ENCODE data around the gene GRIK1. TPM values are rescaled to one million over a fixed set of nuclear protein-coding genes. Genes with fewer than 3 reads are reported as not detected.

Gene GRIK1
- total RNA-seq, 1 experiment from 2014 or later, result not detected

- Histone ChIP-seq H3F3A (ENCODE audit: insufficient read depth, low read depth) (no peaks in the 10 kb centered on the region), H3K9me2 (ENCODE audit: insufficient read depth) (no peaks in the 10 kb centered on the region), H3K27ac (no peak overlapping the region), H3K4me3 (no peak overlapping the region), H3K9me3 (ENCODE audit: insufficient read depth, low read depth) (no peaks in the 10 kb centered on the region), H3K27me3 (ENCODE audit: insufficient read depth, low read depth) (no peaks in the 10 kb centered on the region), H4K20me1 (ENCODE audit: insufficient read depth) (no peaks in the 10 kb centered on the region), H3K79me2 (ENCODE audit: low read depth) (no peaks in the 10 kb centered on the region), H2AFZ (no peak overlapping the region), H3K36me3 (ENCODE audit: low read depth) (no peaks in the 10 kb centered on the region), H3K4me1 (replicated peaks; ENCODE audit: insufficient read depth) (no peaks in the 10 kb centered on the region), H3K4me2 (no peak overlapping the region)
- CTCF ChIA-PET, result no interaction called here
- DNase-seq, result no peak
- POLR2A ChIA-PET (ENCODE audit: unreplicated experiment), result no interaction called here
- intact Hi-C loops (cut with micrococcal nuclease; ENCODE audit: unreplicated experiment), result no loop called here
- TF ChIP-seq EZH2 (IDR thresholded peaks at IDR 0.05; ENCODE audit: low read depth), result no peak
- BruUV-seq (replicated peaks), result no TSS peak
These were observed 220.3 kb downstream of the GRIK1 start for GRCh38 chr21:29719521-29719920.

GRCh38 chr21:29718081-29718815, 221.5 kb downstream of the GRIK1 start:
- Histone ChIP-seq H3K4me3 (no peak overlapping the region), H3K27ac (peak overlapping the region; percentile 41), H3K9me2 (ENCODE audit: insufficient read depth) (no peaks in the 10 kb centered on the region), H3K9me3 (ENCODE audit: insufficient read depth, low read depth) (no peaks in the 10 kb centered on the region), H4K20me1 (ENCODE audit: insufficient read depth) (no peaks in the 10 kb centered on the region), H3K4me2 (no peak overlapping the region), H3K36me3 (ENCODE audit: low read depth) (no peaks in the 10 kb centered on the region), H3K79me2 (ENCODE audit: low read depth) (no peaks in the 10 kb centered on the region), H3F3A (ENCODE audit: insufficient read depth, low read depth) (no peaks in the 10 kb centered on the region), H2AFZ (no peak overlapping the region), H3K4me1 (replicated peaks; ENCODE audit: insufficient read depth) (no peaks in the 10 kb centered on the region), H3K27me3 (ENCODE audit: insufficient read depth, low read depth) (no peaks in the 10 kb centered on the region)
- intact Hi-C loops (cut with micrococcal nuclease; ENCODE audit: unreplicated experiment), result no loop called here
- peak in 1 of 2 experiments; percentile 68 for DNase-seq
- BruUV-seq (replicated peaks), result no TSS peak
- ChIA-PET CTCF (no interaction called here), POLR2A (ENCODE audit: unreplicated experiment) (no interaction called here)
- TF ChIP-seq EZH2 (IDR thresholded peaks at IDR 0.05; ENCODE audit: low read depth) (no peak), CTCF (conservative IDR thresholded peaks at IDR 0.05) (no peak)

GRCh38 chr21:29717659-29718058, 222.1 kb downstream of the GRIK1 start:
- Histone ChIP-seq H4K20me1 (ENCODE audit: insufficient read depth) (no peaks in the 10 kb centered on the region), H3K79me2 (ENCODE audit: low read depth) (no peaks in the 10 kb centered on the region), H2AFZ (no peak overlapping the region), H3K4me2 (no peak overlapping the region), H3K9me2 (ENCODE audit: insufficient read depth) (no peaks in the 10 kb centered on the region), H3K36me3 (ENCODE audit: low read depth) (no peaks in the 10 kb centered on the region), H3K9me3 (ENCODE audit: insufficient read depth, low read depth) (no peaks in the 10 kb centered on the region), H3K4me1 (replicated peaks; ENCODE audit: insufficient read depth) (no peaks in the 10 kb centered on the region), H3F3A (ENCODE audit: insufficient read depth, low read depth) (no peaks in the 10 kb centered on the region), H3K27ac (peak overlapping the region; percentile 41), H3K27me3 (ENCODE audit: insufficient read depth, low read depth) (no peaks in the 10 kb centered on the region), H3K4me3 (no peak overlapping the region)
- TF ChIP-seq EZH2 (IDR thresholded peaks at IDR 0.05; ENCODE audit: low read depth), result no peak
- no peak for TF ChIP-seq CTCF (conservative IDR thresholded peaks at IDR 0.05)
- intact Hi-C loops (cut with micrococcal nuclease; ENCODE audit: unreplicated experiment), result no loop called here
- BruUV-seq (replicated peaks), result no TSS peak
- DNase-seq, result no peak
- CTCF ChIA-PET, result no interaction called here
- POLR2A ChIA-PET (ENCODE audit: unreplicated experiment), result no interaction called here

GRCh38 chr21:29716753-29717152, 223.0 kb downstream of the GRIK1 start:
- CTCF ChIA-PET, result no interaction called here
- Histone ChIP-seq H3F3A (ENCODE audit: insufficient read depth, low read depth) (no peaks in the 10 kb centered on the region), H2AFZ (no peak overlapping the region), H3K9me3 (ENCODE audit: insufficient read depth, low read depth) (no peaks in the 10 kb centered on the region), H3K27me3 (ENCODE audit: insufficient read depth, low read depth) (no peaks in the 10 kb centered on the region), H4K20me1 (ENCODE audit: insufficient read depth) (no peaks in the 10 kb centered on the region), H3K9me2 (ENCODE audit: insufficient read depth) (no peaks in the 10 kb centered on the region), H3K4me1 (replicated peaks; ENCODE audit: insufficient read depth) (no peaks in the 10 kb centered on the region), H3K79me2 (ENCODE audit: low read depth) (no peaks in the 10 kb centered on the region), H3K4me3 (no peak overlapping the region), H3K27ac (no peak overlapping the region), H3K4me2 (no peak overlapping the region), H3K36me3 (ENCODE audit: low read depth) (no peaks in the 10 kb centered on the region)
- POLR2A ChIA-PET (ENCODE audit: unreplicated experiment), result no interaction called here
- no TSS peak for BruUV-seq (replicated peaks)
- no peak for TF ChIP-seq EZH2 (IDR thresholded peaks at IDR 0.05; ENCODE audit: low read depth)
- no peak for TF ChIP-seq CTCF (conservative IDR thresholded peaks at IDR 0.05)
- no peak for DNase-seq
- intact Hi-C loops (cut with micrococcal nuclease; ENCODE audit: unreplicated experiment), result no loop called here

All from PC-9 (cell line).